Measurements from ENCODE around the gene CNR1.

The CNR1 gene

GRCh38 chr6:88142297-88142668 lies 23.9 kb downstream of the CNR1 start:
- no peak for DNase-seq
- TF ChIP-seq, protein P1, sequence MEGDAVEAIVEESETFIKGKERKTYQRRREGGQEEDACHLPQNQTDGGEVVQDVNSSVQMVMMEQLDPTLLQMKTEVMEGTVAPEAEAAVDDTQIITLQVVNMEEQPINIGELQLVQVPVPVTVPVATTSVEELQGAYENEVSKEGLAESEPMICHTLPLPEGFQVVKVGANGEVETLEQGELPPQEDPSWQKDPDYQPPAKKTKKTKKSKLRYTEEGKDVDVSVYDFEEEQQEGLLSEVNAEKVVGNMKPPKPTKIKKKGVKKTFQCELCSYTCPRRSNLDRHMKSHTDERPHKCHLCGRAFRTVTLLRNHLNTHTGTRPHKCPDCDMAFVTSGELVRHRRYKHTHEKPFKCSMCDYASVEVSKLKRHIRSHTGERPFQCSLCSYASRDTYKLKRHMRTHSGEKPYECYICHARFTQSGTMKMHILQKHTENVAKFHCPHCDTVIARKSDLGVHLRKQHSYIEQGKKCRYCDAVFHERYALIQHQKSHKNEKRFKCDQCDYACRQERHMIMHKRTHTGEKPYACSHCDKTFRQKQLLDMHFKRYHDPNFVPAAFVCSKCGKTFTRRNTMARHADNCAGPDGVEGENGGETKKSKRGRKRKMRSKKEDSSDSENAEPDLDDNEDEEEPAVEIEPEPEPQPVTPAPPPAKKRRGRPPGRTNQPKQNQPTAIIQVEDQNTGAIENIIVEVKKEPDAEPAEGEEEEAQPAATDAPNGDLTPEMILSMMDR (IDR thresholded peaks at IDR 0.05; ENCODE audit: low read depth, low read length) = no peak
- H3K9me3 ChIP-seq (ENCODE audit: severe bottlenecking) = no peaks in the 10 kb centered on the region
- no peak overlapping the region for H3K27ac ChIP-seq
- no peaks in the 10 kb centered on the region for H3K27me3 ChIP-seq (ENCODE audit: insufficient read depth, low read depth, severe bottlenecking)
- no peaks in the 10 kb centered on the region for H3K36me3 ChIP-seq
- no peak overlapping the region for H3K4me3 ChIP-seq (ENCODE audit: low read depth, low read length)

DNA sequence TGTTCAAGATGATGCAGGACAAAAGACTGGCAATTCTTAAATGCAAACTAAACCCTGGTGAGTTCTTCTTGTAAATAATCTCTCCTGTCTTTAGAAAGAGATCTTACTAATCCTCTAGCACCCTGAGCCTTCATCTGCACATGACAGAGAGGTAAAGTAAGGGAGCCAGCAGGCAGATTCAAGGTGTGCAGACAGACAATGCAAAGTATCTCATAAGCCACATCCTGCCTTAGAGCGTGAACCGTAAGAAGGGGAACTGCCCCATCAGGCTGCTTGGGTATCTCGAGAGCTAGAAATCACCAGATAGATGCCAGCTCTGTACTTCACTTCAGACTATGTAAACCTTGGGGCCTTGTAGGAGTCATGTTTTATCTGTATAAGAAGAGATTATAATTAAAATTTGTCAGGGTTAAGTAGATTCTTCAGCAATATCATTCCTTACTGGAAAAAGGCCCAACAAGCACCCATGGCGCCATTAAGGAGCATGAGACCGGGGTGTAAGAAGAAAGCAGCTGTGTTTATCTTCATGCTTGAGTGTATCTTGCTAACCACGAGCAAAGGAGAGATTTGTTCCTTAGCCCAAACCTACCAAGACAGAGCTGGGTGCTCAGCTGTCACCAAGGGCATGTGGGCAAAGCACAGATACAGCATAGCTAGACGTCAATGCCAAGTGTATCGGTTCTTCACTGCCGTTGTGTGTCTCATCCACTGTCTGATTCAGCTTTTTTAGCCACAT lies 24.4 kb downstream of the CNR1 start:
- H3K27me3 ChIP-seq (ENCODE audit: insufficient read depth, low read depth, severe bottlenecking) = no peaks in the 10 kb centered on the region
- H3K36me3 ChIP-seq = no peaks in the 10 kb centered on the region
- no peak overlapping the region for H3K4me3 ChIP-seq (ENCODE audit: low read depth, low read length)
- H3K9me3 ChIP-seq (ENCODE audit: severe bottlenecking) = no peaks in the 10 kb centered on the region
- no peak overlapping the region for H3K27ac ChIP-seq
- DNase-seq = peak; percentile 52
- TF ChIP-seq, protein P1 (IDR thresholded peaks at IDR 0.05; ENCODE audit: low read depth, low read length) = no peak

DNA sequence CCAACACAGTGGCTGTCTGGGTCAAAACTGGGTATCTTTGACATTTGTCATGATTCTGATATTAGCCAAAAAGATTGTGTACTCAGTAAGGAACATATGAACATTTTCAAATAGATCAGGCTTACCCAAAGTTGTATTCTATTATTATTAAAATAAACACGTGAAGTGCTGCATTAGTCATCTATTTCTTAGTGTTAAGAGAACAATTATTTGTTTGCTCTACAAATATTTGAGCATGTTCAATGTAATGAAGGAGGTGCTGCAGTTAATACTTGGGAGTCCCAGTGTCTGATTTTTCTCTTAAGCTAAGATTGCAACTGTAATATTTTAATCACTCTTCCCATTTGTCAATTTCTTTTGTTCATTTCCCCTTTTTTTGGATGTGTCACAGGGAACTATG lies 28.2 kb downstream of the CNR1 start:
- H3K9me3 ChIP-seq (ENCODE audit: severe bottlenecking) = no peaks in the 10 kb centered on the region
- no peaks in the 10 kb centered on the region for H3K36me3 ChIP-seq
- H3K4me3 ChIP-seq (ENCODE audit: low read depth, low read length) = no peak overlapping the region
- TF ChIP-seq, protein P1 (IDR thresholded peaks at IDR 0.05; ENCODE audit: low read depth, low read length) = no peak
- no peak for DNase-seq
- no peak overlapping the region for H3K27ac ChIP-seq
- H3K27me3 ChIP-seq (ENCODE audit: insufficient read depth, low read depth, severe bottlenecking) = no peaks in the 10 kb centered on the region

GRCh38 chr6:88135578-88136114 lies 30.5 kb downstream of the CNR1 start:
- Histone ChIP-seq H3K27me3 (ENCODE audit: insufficient read depth, low read depth, severe bottlenecking) (no peaks in the 10 kb centered on the region), H3K27ac (no peak overlapping the region), H3K36me3 (no peaks in the 10 kb centered on the region), H3K4me3 (ENCODE audit: low read depth, low read length) (no peak overlapping the region), H3K9me3 (ENCODE audit: severe bottlenecking) (no peaks in the 10 kb centered on the region)
- TF ChIP-seq, protein P1 (IDR thresholded peaks at IDR 0.05; ENCODE audit: low read depth, low read length) = no peak
- peak; percentile 23 for DNase-seq

DNA sequence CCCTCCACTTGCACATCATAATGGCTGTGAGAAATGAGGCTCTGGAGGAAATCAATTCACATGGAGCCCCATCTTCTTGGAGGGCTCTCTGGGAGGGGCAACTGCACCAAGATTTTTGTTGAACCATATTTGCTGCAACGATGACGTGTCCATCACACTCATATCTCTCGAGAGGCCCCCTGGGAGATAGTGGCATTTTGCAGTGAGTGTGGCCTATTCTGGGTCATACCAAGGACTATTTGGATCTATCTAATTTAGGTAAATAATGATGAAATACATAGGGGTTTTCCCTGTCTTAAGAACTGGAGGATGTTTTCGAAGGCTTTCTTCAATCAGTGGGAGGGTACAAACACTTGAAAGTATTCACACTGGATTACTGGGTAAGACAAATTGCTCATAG lies 31.6 kb downstream of the CNR1 start:
- Histone ChIP-seq H3K36me3 (no peaks in the 10 kb centered on the region), H3K4me3 (ENCODE audit: low read depth, low read length) (no peak overlapping the region), H3K27ac (no peak overlapping the region), H3K9me3 (ENCODE audit: severe bottlenecking) (no peaks in the 10 kb centered on the region), H3K27me3 (ENCODE audit: insufficient read depth, low read depth, severe bottlenecking) (no peaks in the 10 kb centered on the region)
- TF ChIP-seq, protein P1 (IDR thresholded peaks at IDR 0.05; ENCODE audit: low read depth, low read length) = no peak
- no peak for DNase-seq

GRCh38 chr6:88133718-88134117 lies 32.4 kb downstream of the CNR1 start:
- H3K9me3 ChIP-seq (ENCODE audit: severe bottlenecking) = no peaks in the 10 kb centered on the region
- H3K27me3 ChIP-seq (ENCODE audit: insufficient read depth, low read depth, severe bottlenecking) = no peaks in the 10 kb centered on the region
- H3K36me3 ChIP-seq = no peaks in the 10 kb centered on the region
- H3K4me3 ChIP-seq (ENCODE audit: low read depth, low read length) = no peak overlapping the region
- no peak overlapping the region for H3K27ac ChIP-seq
- TF ChIP-seq, protein P1 (IDR thresholded peaks at IDR 0.05; ENCODE audit: low read depth, low read length) = no peak
- no peak for DNase-seq
